Endothelial cell of umbilical vein (primary cell): ENCODE data around the gene MLH1. TPM values are rescaled to one million over a fixed set of nuclear protein-coding genes. Genes with fewer than 3 reads are reported as not detected.

Experiments
- BruUV-seq: library from RNA; stranded (reverse); fragments of 400-500 nt; replicated peaks from 2 replicates; lab custom pipeline; 2021; lab: Mats Ljungman, UMichigan
- CTCF ChIA-PET: fragments of 300-600, 350-600 bp; sonication (Branson Sonifier 250); formaldehyde crosslinking; loops from one replicate; lab custom pipeline; 2021; ENCODE audit warnings: antibody characterized with exemption, inconsistent platforms; lab: Charles Lee
- POLR2A ChIA-PET: fragments of 300-600, 350-600 bp; sonication (Branson Sonifier 250); formaldehyde crosslinking; loops from one replicate; lab custom pipeline; 2021; ENCODE audit warnings: antibody characterized with exemption, inconsistent platforms; lab: Charles Lee
- DNase-seq: peaks from one replicate; pipeline ENCODE4 v3.0.0-alpha.2; 2011; ENCODE audit warnings: low read depth, low spot score
- FAIRE-seq: peaks from 2 replicates; lab custom pipeline; 2011; peaks lifted over from hg19 to GRCh38; lab: Jason Lieb, UNC
- H2AFZ ChIP-seq: 2 replicates; pipeline ENCODE4 v1.6.0; 2012; ENCODE audit warnings: low read depth, low read length, control low read depth, inconsistent platforms
- H3K27ac ChIP-seq: 2 replicates; pipeline ENCODE4 v1.5.1; 2011; ENCODE audit warnings: low read depth, mild to moderate bottlenecking, control low read depth, low read length, moderate library complexity; ENCODE audit not compliant: insufficient read depth
- H3K27me3 ChIP-seq, 2 experiments: 2 replicates each; pipeline versions ENCODE4 v1.6.0 to v1.6.1; 2011; ENCODE audit warnings: low read length in 2 of 2, mixed read lengths in 1 of 2; ENCODE audit not compliant: control insufficient read depth in 2 of 2, insufficient read depth in 2 of 2
- H3K36me3 ChIP-seq, 2 experiments: 2 replicates in 1 of 2; 3 replicates in 1 of 2; pipeline ENCODE4 v1.5.1; 2011; ENCODE audit warnings: low read length in 2 of 2, mild to moderate bottlenecking in 1 of 2, moderate library complexity in 1 of 2; ENCODE audit not compliant: control insufficient read depth in 2 of 2, insufficient read depth in 2 of 2; ENCODE audit errors: extremely low read depth in 1 of 2
- H3K4me1 ChIP-seq: 3 replicates; pipeline ENCODE4 v1.5.1; 2011; ENCODE audit warnings: mild to moderate bottlenecking, low read length; ENCODE audit not compliant: control insufficient read depth, insufficient read depth; ENCODE audit errors: extremely low read depth
- H3K4me2 ChIP-seq: 2 replicates; pipeline ENCODE4 v1.6.1; 2011; ENCODE audit warnings: low read length, control low read depth, mixed read lengths; ENCODE audit not compliant: insufficient read depth
- H3K4me3 ChIP-seq, 3 experiments: fragments of 200-600 bp in 1 of 3; sonication (generic), shearing (Covaris generic) in 1 of 3; replicated peaks in 1 of 3; 2 replicates each; pipeline ENCODE4 v1.5.1; 2011 to 2016; ENCODE audit warnings: control low read depth in 3 of 3, low read length in 3 of 3, mild to moderate bottlenecking in 2 of 3, inconsistent platforms in 1 of 3, low read depth in 1 of 3, moderate library complexity in 1 of 3; ENCODE audit not compliant: insufficient read depth in 1 of 3
- H3K79me2 ChIP-seq: 2 replicates; pipeline ENCODE4 v1.6.0; 2012; ENCODE audit warnings: low read length, inconsistent platforms; ENCODE audit not compliant: control insufficient read depth, insufficient read depth
- H3K9ac ChIP-seq: replicated peaks from 2 replicates; pipeline ENCODE3; 2011; ENCODE audit warnings: low read length, control low read depth; ENCODE audit not compliant: insufficient read depth; ENCODE audit errors: extremely low read depth
- H3K9me1 ChIP-seq: replicated peaks from 3 replicates; pipeline ENCODE4 v1.6.0; 2011; ENCODE audit warnings: mild to moderate bottlenecking, low read length; ENCODE audit not compliant: control insufficient read depth, insufficient read depth; ENCODE audit errors: extremely low read depth
- H3K9me3 ChIP-seq: replicated peaks from 2 replicates; pipeline ENCODE4 v1.5.1; 2012; ENCODE audit warnings: low read length, inconsistent platforms; ENCODE audit not compliant: control insufficient read depth, insufficient read depth
- H4K20me1 ChIP-seq: replicated peaks from 2 replicates; pipeline ENCODE3; 2011; ENCODE audit warnings: mild to moderate bottlenecking, low read length; ENCODE audit not compliant: control insufficient read depth, insufficient read depth; ENCODE audit errors: extremely low read depth
- EZH2 ChIP-seq: IDR thresholded peaks from 2 replicates; pipeline ENCODE4 v1.6.1; 2012; ENCODE audit warnings: borderline replicate concordance, low read depth, mild to moderate bottlenecking, moderate library complexity, low read length, inconsistent platforms; ENCODE audit not compliant: severe bottlenecking
- FOS ChIP-seq: IDR thresholded peaks from 2 replicates; pipeline ENCODE4 v1.6.1; 2011; ENCODE audit warnings: mild to moderate bottlenecking, low read length, moderate library complexity, borderline replicate concordance; ENCODE audit not compliant: insufficient read depth
- JUN ChIP-seq: IDR thresholded peaks from 2 replicates; pipeline ENCODE4 v1.6.1; 2011; ENCODE audit warnings: borderline replicate concordance, low read depth; ENCODE audit not compliant: insufficient read length, insufficient read depth
- MYC ChIP-seq: IDR thresholded peaks from one replicate; pipeline ENCODE4 v1.6.1; 2011; ENCODE audit warnings: mild to moderate bottlenecking, low read depth, low read length
- POLR2A ChIP-seq: IDR thresholded peaks from 2 replicates; pipeline ENCODE4 v1.6.1; 2012; ENCODE audit warnings: low read depth, mild to moderate bottlenecking, control low read depth, low read length
- POLR2AphosphoS5 ChIP-seq: IDR thresholded peaks from 2 replicates; pipeline ENCODE4 v1.6.1; 2012; ENCODE audit warnings: low read depth, mild to moderate bottlenecking, control low read depth, low read length, moderate library complexity; ENCODE audit not compliant: insufficient read depth
- dilution Hi-C: fragments of 300-500 bp; cut with MboI; formaldehyde crosslinking; loops from one replicate; pipeline ENCODE4 v1.15.0; 2019; ENCODE audit warnings: low sequenced_read_pairs; ENCODE audit not compliant: extremely low pct_ligation_motif_present
- intact Hi-C: fragments of 100-400 bp; cut with micrococcal nuclease; formaldehyde crosslinking; loops from one replicate; pipeline ENCODE4 v1.10.0; 2022
- polyA plus RNA-seq, 4 experiments: library from polyadenylated mRNA; depleted of rRNA in 3 of 4; stranded (reverse) in 3 of 4; unstranded in 1 of 4; fragments of >200 nt; gene quantifications; 2 replicates each; pipeline versions ENCODE4 v1.2.1 to v1.2.3, GENCODE V29; 2011 to 2012; ENCODE audit warnings: missing spikeins in 1 of 4
- total RNA-seq: library from RNA; stranded (reverse); gene quantifications from 2 replicates; pipeline ENCODE4 v1.2.3, GENCODE V29; 2021
- TF ChIP-seq, protein P1 (sequence below): IDR thresholded peaks from 2 replicates; pipeline ENCODE4 v1.6.1; 2011; ENCODE audit not compliant: insufficient read depth, insufficient read length

Gene MLH1
- total and polyA plus RNA-seq, 2 donors (not counting 3 experiments of a cell fraction or from before 2014, with no cell fraction given): 22.2 to 32.9 TPM

DNA sequence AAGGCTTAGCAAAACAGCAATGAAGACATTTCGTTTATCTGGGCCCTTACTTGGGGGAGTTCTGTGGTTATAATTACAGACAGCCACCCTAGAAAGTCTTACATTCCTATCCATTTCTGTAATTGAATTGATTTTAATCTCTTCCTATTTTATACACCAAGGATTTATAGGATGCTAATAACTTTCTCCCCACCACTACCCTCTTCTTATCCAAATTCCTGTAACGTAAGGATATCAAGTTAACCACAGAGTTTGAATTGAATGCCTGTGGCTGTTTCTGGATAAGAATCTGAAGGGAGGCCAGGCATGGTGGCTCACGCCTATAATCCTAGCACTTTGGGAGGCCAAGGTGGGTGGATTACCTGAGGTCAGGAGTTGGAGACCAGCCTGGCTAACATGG lies 78.6 kb downstream of the MLH1 start:
- no peak for DNase-seq
- dilution Hi-C loops: no loop called here

DNA sequence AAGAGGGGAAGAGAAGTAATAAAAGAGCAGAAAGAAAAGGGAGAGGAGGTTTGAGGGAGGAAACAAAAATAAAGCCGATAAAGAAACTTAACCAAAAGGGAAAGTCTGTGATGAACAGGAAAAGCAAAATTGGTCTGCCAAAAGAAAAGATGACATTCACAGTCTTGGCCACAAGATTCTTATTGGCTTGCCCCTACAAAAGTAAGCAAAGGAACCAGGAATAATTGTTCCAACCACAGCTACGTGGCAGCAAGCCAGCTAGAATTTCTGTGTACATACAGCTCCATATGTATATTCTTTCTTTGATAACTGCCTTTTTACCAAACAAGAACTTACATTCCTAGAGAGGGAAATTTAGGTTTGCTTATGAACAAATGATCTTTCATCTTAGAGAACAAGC lies 79.6 kb downstream of the MLH1 start:
- dilution Hi-C loops (no loop called here), intact Hi-C loops (no loop called here)
- Histone ChIP-seq H3K27ac (peak overlapping the region; percentile 28), H3K4me1 (peaks cover 11% of the 10 kb centered on the region), H4K20me1 (no peaks in the 10 kb centered on the region), H3K4me3 (no peak overlapping the region), H3K9me3 (no peaks in the 10 kb centered on the region), H3K9ac (no peak overlapping the region), H3K79me2 (no peaks in the 10 kb centered on the region), H3K4me2 (peak overlapping the region; percentile 57), H3K27me3 (no peaks in the 10 kb centered on the region), H2AFZ (no peak overlapping the region), H3K36me3 (peaks cover 1 to 9% of the 10 kb centered on the region in 2 experiments), H3K9me1 (no peaks in the 10 kb centered on the region)
- DNase-seq (peak; percentile 84), FAIRE-seq (peak; percentile 84)
- CTCF ChIA-PET: interaction anchor here (0.6 to 1.6 kb wide), 6 partner anchors 9 to 110 kb away, joined by 3 to 6 read pairs (median 4); no protein-coding TSS in a partner anchor
- no peak for TF ChIP-seq JUN
- TF ChIP-seq, protein P1, sequence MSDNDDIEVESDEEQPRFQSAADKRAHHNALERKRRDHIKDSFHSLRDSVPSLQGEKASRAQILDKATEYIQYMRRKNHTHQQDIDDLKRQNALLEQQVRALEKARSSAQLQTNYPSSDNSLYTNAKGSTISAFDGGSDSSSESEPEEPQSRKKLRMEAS: no peak
- TF ChIP-seq MYC: no peak
- no peak for TF ChIP-seq FOS
- POLR2A ChIA-PET: no interaction called here
- no TSS peak for BruUV-seq

More for the DNA sequence above, 78.6 kb downstream of the MLH1 start:
- no TSS peak for BruUV-seq
- ChIA-PET POLR2A (no interaction called here), CTCF (interaction anchor here (1.6 kb wide), 1 partner anchor 8 kb away, joined by 4 read pairs; no protein-coding TSS in a partner anchor)
- no peaks in the 10 kb centered on the region for H3K79me2 ChIP-seq
- H3K27ac ChIP-seq: no peak overlapping the region
- H3K27me3 ChIP-seq: no peaks in the 10 kb centered on the region
- no peak for FAIRE-seq
- no peak for TF ChIP-seq POLR2A
- TF ChIP-seq MYC: no peak
- no peak for TF ChIP-seq JUN
- TF ChIP-seq EZH2: no peak
- no peak for TF ChIP-seq FOS
- no peak for TF ChIP-seq POLR2AphosphoS5
- peaks cover 1 to 9% of the 10 kb centered on the region in 2 experiments for H3K36me3 ChIP-seq
- H3K9ac ChIP-seq: no peak overlapping the region
- no peaks in the 10 kb centered on the region for H4K20me1 ChIP-seq
- no peaks in the 10 kb centered on the region for H3K9me3 ChIP-seq
- H3K4me1 ChIP-seq: peaks cover 11% of the 10 kb centered on the region
- intact Hi-C loops: no loop called here
- no peak overlapping the region for H3K4me3 ChIP-seq
- H3K4me2 ChIP-seq: no peak overlapping the region
- H2AFZ ChIP-seq: no peak overlapping the region
- no peaks in the 10 kb centered on the region for H3K9me1 ChIP-seq
